Subcutaneous adipose tissue (tissue), 4 donors: ENCODE data around the gene DISC1. TPM values are rescaled to one million over a fixed set of nuclear protein-coding genes. Genes with fewer than 3 reads are reported as not detected.

Experiments used
- CTCF ChIP-seq: fragments of 450-650 bp; IDR thresholded peaks from one replicate; pipeline ENCODE4 v1.5.1; 2016; ENCODE audit warnings: low read depth, mild to moderate bottlenecking, control low read depth, antibody characterized with exemption, moderate library complexity
- total RNA-seq, 4 donors: library from RNA; depleted of rRNA; stranded (reverse); fragments of >200 nt; gene quantifications; one replicate each; pipeline ENCODE4 v1.1.0, GENCODE V29; 2016

DISC1 gene
- total RNA-seq, 4 donors from 2014 or later: 9.8 to 21.6 (median 19.7) TPM

- TF ChIP-seq CTCF: no peak
Observed at GRCh38 chr1:231763456-231763855, 136.9 kb downstream of the DISC1 start.

- no peak for TF ChIP-seq CTCF
Observed at GRCh38 chr1:231767471-231767870, 140.9 kb downstream of the DISC1 start.

- TF ChIP-seq CTCF: no peak
Observed at GRCh38 chr1:231768416-231768815, 141.8 kb downstream of the DISC1 start.

- TF ChIP-seq CTCF: no peak
Observed at GRCh38 chr1:231770506-231771175, 144.1 kb downstream of the DISC1 start.

- no peak for TF ChIP-seq CTCF
Observed at GRCh38 chr1:231774719-231775335, 148.2 kb downstream of the DISC1 start.

GRCh38 chr1:231776010-231776756 is 149.6 kb downstream of the DISC1 start:
- no peak for TF ChIP-seq CTCF

- no peak for TF ChIP-seq CTCF
Observed at GRCh38 chr1:231776757-231777062, 150.1 kb downstream of the DISC1 start.
